ENCODE results near the gene TUBB1. TPM values are rescaled to one million over a fixed set of nuclear protein-coding genes. Genes with fewer than 3 reads are reported as not detected.

The TUBB1 gene
- total RNA-seq, 1 experiment from 2014 or later, result not detected

DNA sequence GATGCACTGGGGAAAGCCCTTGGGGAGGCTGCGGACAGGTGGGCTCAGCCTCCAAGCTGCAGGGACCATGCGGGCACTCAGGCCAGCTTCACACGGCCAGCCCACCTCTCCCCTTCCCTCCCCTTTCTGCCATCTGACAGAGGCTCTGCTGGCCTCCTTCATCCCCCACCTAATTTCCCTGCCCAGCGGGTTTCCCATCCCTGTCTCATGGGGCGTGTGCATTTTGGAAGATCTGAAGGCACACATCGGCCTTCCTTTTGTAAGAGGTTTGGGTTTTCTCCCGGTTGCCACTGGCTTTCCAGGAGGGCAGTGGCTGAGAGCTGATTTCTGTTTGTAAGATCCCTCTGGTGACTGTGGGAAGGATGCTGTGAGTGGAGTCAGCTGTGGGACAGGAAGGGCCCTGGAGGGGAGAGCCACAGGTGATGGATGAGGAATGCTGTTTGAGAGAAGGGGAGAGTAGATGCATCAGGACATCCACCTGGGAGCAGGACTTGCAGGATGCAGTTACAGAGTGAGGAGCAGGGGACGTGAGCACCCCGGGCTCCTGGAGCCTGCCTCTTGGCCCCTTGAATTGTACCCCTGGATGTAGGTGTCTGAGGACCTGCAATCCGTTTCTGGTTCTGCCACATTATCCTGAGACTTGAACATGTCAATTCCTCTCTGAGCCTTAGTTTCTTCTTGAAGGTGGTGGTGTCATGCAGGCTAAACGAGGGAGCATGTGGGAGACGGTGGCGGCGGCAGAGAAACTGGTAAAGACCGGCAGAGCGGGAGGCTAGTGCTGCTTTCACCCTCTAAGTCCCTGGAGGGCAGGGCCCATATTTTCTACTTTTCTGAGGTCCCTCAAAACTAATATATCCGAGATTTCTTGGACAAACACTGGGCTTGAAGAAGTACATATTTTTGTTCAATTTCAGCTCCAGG lies 5.9 kb upstream of the TUBB1 start:
- intact Hi-C loops (cut with micrococcal nuclease), result no loop called here
- BruUV-seq (replicated peaks), result no TSS peak
- ChIA-PET POLR2A (interaction anchor here (1.0 kb wide), 1 partner anchor 20 kb away, joined by 3 read pairs; no protein-coding TSS in a partner anchor), CTCF (interaction anchor here (0.5 kb wide), 1 partner anchor 410 kb away, joined by 3 read pairs; no protein-coding TSS in a partner anchor)
- TF ChIP-seq, protein P1, sequence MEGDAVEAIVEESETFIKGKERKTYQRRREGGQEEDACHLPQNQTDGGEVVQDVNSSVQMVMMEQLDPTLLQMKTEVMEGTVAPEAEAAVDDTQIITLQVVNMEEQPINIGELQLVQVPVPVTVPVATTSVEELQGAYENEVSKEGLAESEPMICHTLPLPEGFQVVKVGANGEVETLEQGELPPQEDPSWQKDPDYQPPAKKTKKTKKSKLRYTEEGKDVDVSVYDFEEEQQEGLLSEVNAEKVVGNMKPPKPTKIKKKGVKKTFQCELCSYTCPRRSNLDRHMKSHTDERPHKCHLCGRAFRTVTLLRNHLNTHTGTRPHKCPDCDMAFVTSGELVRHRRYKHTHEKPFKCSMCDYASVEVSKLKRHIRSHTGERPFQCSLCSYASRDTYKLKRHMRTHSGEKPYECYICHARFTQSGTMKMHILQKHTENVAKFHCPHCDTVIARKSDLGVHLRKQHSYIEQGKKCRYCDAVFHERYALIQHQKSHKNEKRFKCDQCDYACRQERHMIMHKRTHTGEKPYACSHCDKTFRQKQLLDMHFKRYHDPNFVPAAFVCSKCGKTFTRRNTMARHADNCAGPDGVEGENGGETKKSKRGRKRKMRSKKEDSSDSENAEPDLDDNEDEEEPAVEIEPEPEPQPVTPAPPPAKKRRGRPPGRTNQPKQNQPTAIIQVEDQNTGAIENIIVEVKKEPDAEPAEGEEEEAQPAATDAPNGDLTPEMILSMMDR (IDR thresholded peaks at IDR 0.05; ENCODE audit: unreplicated experiment), result no peak
- Mint-ChIP-seq H3K36me3 (ENCODE audit: insufficient read depth, unreplicated experiment) (no peaks in the 10 kb centered on the region), H3K27ac (ENCODE audit: low read depth, unreplicated experiment) (no peak overlapping the region), H3K9me3 (ENCODE audit: unreplicated experiment) (no peaks in the 10 kb centered on the region), H3K27me3 (ENCODE audit: insufficient read depth, unreplicated experiment) (no peaks in the 10 kb centered on the region), H3K4me1 (ENCODE audit: insufficient read depth, unreplicated experiment) (peaks cover 34% of the 10 kb centered on the region), H3K4me3 (ENCODE audit: unreplicated experiment) (no peak overlapping the region)
- DNase-seq (ENCODE audit: unreplicated experiment), result no peak

DNA sequence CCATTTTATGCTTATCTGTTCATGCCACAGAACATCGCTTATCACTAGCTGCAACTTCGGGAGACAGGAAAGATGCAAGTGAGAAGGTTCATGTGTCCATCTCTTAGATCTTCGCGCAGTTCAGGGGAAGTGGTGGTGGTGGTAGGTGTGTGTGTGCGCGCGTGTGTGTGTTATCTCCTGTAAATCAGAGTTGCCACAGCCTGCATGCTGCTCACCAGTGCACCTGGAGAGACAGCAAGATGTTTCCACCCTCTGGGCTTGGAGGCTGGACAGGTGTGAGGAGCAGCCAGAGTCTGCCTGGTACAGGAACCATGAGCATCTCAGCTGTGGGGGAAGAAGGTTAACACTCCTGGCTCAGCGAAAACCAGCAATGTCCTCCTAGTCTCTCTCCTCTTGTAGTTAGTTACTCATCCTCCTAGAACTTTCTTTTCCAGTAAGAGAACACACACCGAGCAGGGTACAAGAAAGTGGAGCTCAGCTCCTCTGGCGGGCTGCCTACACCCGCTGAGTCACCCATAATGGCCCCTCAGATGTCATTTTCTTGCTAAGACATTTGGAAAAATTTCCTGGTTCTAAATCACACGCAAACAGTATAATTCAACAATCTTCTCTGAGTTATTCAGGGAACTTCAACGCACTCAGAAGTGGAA lies 5.1 kb upstream of the TUBB1 start:
- TF ChIP-seq, protein P1 (IDR thresholded peaks at IDR 0.05; ENCODE audit: unreplicated experiment), result no peak
- POLR2A ChIA-PET, result interaction anchor here (1.0 kb wide), 1 partner anchor 19 kb away, joined by 3 read pairs; no protein-coding TSS in a partner anchor
- intact Hi-C loops (cut with micrococcal nuclease), result no loop called here
- peaks cover 34% of the 10 kb centered on the region for H3K4me1 Mint-ChIP-seq (ENCODE audit: insufficient read depth, unreplicated experiment)
- no peaks in the 10 kb centered on the region for H3K27me3 Mint-ChIP-seq (ENCODE audit: insufficient read depth, unreplicated experiment)
- no peak overlapping the region for H3K4me3 Mint-ChIP-seq (ENCODE audit: unreplicated experiment)
- H3K36me3 Mint-ChIP-seq (ENCODE audit: insufficient read depth, unreplicated experiment), result no peaks in the 10 kb centered on the region
- H3K9me3 Mint-ChIP-seq (ENCODE audit: unreplicated experiment), result no peaks in the 10 kb centered on the region
- H3K27ac Mint-ChIP-seq (ENCODE audit: low read depth, unreplicated experiment), result peak overlapping the region; percentile 12
- BruUV-seq (replicated peaks), result no TSS peak
- peak; percentile 38 for DNase-seq (ENCODE audit: unreplicated experiment)
- CTCF ChIA-PET, result interaction anchor here (0.7 kb wide), 1 partner anchor 9 kb away, joined by 4 read pairs; no protein-coding TSS in a partner anchor

DNA sequence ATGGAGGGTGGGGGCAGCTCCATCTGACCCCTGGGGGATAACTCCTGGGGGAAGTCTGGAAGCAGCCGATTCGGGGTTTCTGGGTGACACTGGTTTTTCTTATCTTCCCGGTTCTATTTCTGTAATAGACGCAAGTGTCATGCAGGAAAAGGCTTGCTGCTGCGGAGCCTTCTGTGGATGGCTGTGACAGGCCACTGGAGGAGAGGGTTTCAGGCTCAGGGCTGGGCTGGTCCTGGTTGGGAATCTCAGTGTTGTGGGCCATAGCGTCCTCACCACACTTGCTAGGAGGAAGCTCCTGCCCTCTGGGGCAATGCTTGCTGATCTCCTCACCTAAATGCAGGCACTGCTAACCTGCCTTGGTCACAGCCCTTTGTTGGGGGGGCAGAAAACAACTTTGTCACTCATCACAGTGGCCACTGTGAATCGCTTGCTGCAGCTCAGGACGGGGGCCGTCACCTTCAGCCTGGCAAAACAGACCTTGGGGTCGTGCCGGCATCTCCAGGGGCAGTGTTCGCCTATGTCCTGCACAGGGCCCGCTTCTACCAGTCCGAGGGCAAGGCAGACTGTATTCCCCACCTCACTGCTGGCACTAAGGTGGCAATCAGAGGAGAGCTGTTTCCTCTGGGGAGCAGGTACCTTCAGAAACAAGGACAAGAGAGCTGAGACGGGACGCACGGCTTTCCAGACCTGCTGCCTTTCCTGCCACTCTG lies 4.4 kb upstream of the TUBB1 start:
- Mint-ChIP-seq H3K9me3 (ENCODE audit: unreplicated experiment) (no peaks in the 10 kb centered on the region), H3K4me3 (ENCODE audit: unreplicated experiment) (no peak overlapping the region), H3K36me3 (ENCODE audit: insufficient read depth, unreplicated experiment) (no peaks in the 10 kb centered on the region), H3K4me1 (ENCODE audit: insufficient read depth, unreplicated experiment) (peaks cover 34% of the 10 kb centered on the region), H3K27ac (ENCODE audit: low read depth, unreplicated experiment) (no peak overlapping the region), H3K27me3 (ENCODE audit: insufficient read depth, unreplicated experiment) (no peaks in the 10 kb centered on the region)
- ChIA-PET POLR2A (interaction anchor here (0.7 to 1.0 kb wide), 3 partner anchors 18 to 33 kb away, joined by 3 read pairs; partner anchors contain the start of gene NELFCD), CTCF (interaction anchor here (0.7 kb wide), 1 partner anchor 8 kb away, joined by 4 read pairs; no protein-coding TSS in a partner anchor)
- TF ChIP-seq, protein P1 (IDR thresholded peaks at IDR 0.05; ENCODE audit: unreplicated experiment), result no peak
- BruUV-seq (replicated peaks), result no TSS peak
- intact Hi-C loops (cut with micrococcal nuclease), result no loop called here
- no peak for DNase-seq (ENCODE audit: unreplicated experiment)
